Lower leg skin (tissue), 3 donors: ENCODE results near the gene CNTN4.

Experiments
- CTCF ChIP-seq, 3 donors: fragments of 450-650 bp; IDR thresholded peaks; one replicate each; pipeline ENCODE4 v1.5.1; 2016; ENCODE audit warnings: antibody characterized with exemption in 3 of 3, mild to moderate bottlenecking in 3 of 3, moderate library complexity in 2 of 3
- POLR2A ChIP-seq, 2 donors: fragments of 450-650 bp; IDR thresholded peaks; one replicate each; pipeline ENCODE4 v1.6.1; 2016 to 2017; ENCODE audit warnings: antibody characterized with exemption in 2 of 2, mild to moderate bottlenecking in 1 of 2, moderate library complexity in 1 of 2

- no peak for TF ChIP-seq CTCF (IDR thresholded peaks at IDR 0.05)
- TF ChIP-seq POLR2A (IDR thresholded peaks at IDR 0.05) = no peak
Measured at GRCh38 chr3:2802429-2802828, 703.8 kb downstream of the CNTN4 start.
